NCI-H2196 (cell line): ENCODE data around the gene EEF2K.

Experiments used
- DNase-seq: peaks from one replicate; lab custom pipeline; 2025; ENCODE audit not compliant: unreplicated experiment; lab: John Stamatoyannopoulos, UW

Gene EEF2K

GRCh38 chr16:22314661-22315626 lies 108.9 kb downstream of the EEF2K start:
- DNase-seq, result no peak

DNA sequence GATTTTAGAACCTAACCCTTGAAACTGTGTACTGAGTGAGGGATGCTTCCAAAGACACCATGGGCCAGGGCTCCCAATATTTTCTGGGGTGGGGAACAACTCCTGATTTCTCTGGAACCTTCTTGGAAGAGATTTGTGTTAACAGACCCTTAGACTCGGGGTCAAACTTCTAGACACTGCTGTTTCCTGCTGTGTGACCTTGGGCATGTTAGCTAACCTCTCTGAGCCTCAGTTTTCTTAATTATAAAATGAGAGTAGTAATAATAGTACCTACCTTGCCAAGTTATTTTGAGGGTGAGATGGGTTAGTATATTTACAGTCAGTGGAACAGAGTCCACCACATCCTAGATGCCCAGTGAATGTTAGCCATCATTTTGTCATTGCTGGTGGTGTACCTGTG lies 109.9 kb downstream of the EEF2K start:
- no peak for DNase-seq

DNA sequence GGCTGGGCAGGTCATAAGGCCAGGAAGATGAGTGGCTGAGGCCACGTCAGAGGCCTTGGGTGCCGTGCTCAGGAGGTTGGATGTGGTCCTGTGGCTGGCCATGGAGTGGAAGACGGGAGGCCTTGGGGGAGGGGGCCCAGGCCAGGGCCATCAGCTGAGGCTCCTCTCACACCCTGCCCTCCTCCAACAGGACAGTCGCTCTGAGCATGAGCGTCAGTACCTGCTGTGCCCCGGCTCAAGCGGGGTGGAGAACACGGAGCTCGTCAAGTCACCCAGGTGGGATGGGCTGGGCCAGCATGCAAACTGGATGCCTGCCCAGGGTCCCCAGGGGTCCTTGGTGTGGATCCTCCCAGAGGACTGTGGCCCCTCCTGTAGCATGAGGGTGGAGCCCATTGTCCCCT lies 110.3 kb downstream of the EEF2K start:
- no peak for DNase-seq

- no peak for DNase-seq
Observed at GRCh38 chr16:22317001-22317530, 111.0 kb downstream of the EEF2K start.

DNA sequence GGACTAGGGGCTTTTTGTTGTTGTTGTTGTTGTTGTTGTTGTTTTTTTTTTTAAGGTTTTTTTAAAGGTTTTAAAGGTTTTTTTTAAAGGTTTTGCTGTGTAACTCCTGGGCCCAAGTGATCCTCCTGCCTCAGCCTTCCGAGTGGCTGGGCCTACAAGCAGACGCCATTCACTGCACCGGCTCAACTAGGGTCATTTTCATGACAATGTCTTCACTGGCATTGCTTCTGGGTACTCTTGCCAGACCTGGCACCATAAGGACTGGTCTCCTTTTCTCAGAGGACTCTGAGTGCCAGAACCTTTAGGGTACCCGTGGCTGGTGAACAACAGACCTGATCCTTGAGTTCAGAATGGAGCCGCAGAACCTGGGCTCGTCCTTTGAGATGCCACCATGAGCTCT lies 111.5 kb downstream of the EEF2K start:
- DNase-seq, result no peak

DNA sequence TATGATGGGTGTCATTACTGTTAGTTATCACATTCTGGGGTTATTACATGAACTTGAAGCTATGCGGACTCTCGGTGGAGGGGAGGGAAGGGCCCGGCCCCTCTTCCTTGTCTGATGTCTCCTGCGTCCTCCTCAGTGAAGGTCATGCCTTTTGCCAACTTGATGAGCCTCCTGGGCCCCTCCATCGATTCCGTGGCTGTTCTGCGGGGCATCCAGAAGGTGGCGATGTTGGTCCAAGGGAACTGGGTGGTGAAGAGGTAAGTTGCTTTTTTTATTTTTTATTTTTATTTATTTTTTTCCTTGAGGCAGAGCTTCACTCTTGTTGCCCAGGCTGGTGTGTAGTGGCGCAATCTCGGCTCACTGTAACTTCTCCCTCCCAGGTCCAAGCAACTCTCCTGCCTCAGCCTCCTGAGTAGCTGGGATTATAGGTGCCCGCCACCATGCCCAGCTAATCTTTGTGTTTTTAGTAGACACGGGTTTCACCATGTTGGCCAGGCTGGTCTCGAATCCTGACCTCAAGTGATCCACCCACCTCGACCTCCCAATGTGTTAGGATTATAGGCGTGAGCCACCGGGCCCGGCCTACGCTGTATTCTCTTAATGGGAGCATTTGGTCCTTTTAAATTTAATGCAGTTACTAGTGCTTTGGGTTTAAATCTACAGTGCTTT lies 112.7 kb downstream of the EEF2K start:
- DNase-seq, result peak; percentile 55

- no peak for DNase-seq
Observed at GRCh38 chr16:22320572-22321339, 114.7 kb downstream of the EEF2K start.

DNA sequence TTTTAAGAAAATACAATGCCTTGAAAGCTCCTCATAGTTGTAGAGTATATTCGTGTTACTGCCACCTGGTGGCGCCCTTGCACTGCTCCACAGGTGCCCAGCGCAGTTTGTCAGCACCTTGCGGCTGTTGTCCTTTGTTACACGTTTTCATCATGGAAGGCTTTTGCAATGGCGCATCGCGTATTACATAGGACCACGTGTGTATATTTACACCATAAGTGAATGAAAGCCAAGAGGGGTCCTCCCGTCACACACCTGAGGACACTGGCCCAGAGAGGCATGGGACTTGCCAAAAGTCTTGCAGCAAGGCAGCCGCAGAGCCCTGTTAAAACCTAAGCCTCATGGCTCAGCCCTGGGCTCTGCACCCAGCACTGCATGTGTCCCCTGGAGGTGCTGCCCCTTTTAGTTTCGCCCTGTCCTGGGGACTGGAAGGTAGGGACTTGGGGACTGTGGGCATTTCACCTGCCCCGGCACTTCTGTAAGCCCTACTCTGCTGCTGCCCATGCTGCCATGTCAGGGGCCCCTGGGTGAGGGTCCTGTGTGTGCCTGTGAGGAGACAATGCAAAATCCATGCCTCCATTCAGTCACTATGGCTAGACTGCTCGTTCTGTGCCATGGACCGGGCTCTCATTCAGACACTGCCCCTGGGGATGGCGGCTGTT lies 115.4 kb downstream of the EEF2K start:
- DNase-seq, result peak; percentile 71

GRCh38 chr16:22322021-22322471 lies 116.0 kb downstream of the EEF2K start:
- DNase-seq, result no peak

DNA sequence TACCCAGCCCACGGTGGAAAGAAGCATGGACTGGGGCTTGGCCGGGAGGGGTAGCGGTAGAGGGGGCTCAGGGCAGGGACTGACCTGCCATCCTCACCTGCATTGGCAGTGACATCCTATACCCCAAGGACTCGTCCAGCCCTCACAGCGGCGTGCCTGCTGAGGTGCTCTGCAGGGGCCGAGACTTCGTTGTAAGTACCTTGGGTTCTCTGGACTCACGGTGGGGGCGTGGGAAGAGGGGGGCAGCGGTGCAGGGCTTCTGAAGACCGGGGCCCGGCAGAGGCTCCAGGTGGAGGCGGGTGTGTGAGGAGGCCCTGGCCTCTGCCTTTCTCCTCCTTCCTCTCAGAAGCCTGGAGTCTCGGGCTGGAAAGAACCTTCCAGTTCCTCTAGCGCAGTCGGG lies 116.7 kb downstream of the EEF2K start:
- DNase-seq, result no peak

DNA sequence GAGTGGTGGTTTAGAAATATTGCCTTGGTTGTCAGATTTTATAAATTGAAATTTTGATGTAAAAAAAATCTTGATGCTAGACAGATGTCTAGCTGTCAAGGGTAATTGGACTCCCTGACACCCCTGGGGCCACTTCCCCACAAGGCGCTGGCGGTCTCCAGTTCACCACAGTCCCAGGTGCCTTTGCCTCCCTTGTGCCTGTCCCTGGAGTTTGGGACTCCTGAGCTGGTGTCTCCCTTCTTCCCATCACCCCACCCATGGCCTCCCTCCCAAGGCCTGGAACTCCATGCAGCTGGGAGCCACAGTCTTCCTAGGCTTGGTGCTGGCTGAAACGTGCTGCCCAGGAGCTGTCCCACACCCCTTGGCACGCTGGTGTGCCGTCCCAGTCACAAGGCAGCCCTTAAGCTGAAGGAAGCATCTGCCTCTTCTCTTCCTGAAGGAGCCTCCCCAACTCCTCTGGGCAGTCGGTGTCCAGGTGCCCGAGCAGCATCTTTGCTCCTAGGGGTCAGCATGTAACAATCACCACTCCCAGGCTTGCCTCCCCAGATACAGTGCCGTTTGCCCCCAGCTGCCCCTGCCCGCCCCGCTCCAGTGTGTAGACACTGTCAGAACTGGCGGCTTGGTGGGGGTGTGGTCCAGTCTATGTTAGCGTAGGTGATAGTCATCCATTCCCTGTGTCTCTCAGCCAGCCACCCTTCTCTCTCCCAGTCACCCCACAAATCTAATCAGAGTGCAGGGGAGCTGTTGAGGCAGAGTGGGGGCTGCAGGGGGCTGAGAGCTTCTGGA lies 117.3 kb downstream of the EEF2K start:
- DNase-seq, result no peak

GRCh38 chr16:22323959-22324786 lies 118.1 kb downstream of the EEF2K start:
- no peak for DNase-seq

GRCh38 chr16:22324787-22325597 lies 118.9 kb downstream of the EEF2K start:
- DNase-seq, result no peak

GRCh38 chr16:22325598-22326368 lies 119.7 kb downstream of the EEF2K start:
- no peak for DNase-seq

GRCh38 chr16:22326369-22326652 lies 120.2 kb downstream of the EEF2K start:
- no peak for DNase-seq

- no peak for DNase-seq
Observed at GRCh38 chr16:22326771-22327445, 120.8 kb downstream of the EEF2K start.

DNA sequence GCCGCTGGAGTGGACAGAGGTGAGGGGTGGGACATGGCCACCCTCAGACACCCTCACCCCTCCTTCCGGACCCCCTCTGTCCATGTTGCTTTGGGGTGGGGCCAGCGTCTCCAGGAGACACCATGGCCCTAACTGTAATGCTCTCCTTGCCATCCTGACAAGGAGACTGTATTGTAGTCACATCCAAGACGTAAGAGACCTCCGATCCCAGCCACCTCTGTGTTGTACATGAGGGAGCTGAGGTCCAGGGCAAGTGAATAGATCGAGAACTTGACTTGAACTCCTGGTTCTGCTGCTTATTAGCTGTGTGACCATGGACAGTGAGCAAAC lies 121.3 kb downstream of the EEF2K start:
- no peak for DNase-seq
